Ishikawa (cell line): ENCODE data around the gene SH3TC1.

Experiments
- CEBPB ChIP-seq: IDR thresholded peaks from 2 replicates; pipeline ENCODE4 v1.6.1; 2012
- RAD21 ChIP-seq: IDR thresholded peaks from 2 replicates; pipeline ENCODE4 v1.6.1; 2012; ENCODE audit warnings: low read depth
- TF ChIP-seq, protein P1 (sequence below): IDR thresholded peaks from 2 replicates; pipeline ENCODE4 v1.6.1; 2012; ENCODE audit warnings: low read depth, mild to moderate bottlenecking

DNA sequence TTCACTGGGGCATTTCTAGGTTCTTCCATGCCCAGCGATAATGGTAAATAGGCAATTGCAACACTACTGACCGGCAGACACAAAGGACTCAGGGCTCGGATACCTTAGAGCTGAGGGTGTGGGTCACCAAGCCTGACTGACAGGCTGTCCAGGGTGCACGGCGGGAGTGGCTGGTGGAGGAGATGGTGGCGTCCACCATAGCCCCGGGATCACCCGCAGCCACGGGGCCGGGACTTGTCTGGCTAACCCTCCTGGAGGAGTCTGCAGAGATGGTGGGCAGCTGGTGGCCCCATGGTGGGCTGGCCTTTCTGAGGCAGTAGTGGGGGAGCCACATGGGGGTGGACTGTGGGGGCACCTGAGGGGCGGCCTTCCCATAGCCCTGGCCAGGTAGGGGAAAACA, 28.7 kb upstream of the SH3TC1 start:
- TF ChIP-seq CEBPB (no peak), RAD21 (no peak)
- TF ChIP-seq, protein P1, sequence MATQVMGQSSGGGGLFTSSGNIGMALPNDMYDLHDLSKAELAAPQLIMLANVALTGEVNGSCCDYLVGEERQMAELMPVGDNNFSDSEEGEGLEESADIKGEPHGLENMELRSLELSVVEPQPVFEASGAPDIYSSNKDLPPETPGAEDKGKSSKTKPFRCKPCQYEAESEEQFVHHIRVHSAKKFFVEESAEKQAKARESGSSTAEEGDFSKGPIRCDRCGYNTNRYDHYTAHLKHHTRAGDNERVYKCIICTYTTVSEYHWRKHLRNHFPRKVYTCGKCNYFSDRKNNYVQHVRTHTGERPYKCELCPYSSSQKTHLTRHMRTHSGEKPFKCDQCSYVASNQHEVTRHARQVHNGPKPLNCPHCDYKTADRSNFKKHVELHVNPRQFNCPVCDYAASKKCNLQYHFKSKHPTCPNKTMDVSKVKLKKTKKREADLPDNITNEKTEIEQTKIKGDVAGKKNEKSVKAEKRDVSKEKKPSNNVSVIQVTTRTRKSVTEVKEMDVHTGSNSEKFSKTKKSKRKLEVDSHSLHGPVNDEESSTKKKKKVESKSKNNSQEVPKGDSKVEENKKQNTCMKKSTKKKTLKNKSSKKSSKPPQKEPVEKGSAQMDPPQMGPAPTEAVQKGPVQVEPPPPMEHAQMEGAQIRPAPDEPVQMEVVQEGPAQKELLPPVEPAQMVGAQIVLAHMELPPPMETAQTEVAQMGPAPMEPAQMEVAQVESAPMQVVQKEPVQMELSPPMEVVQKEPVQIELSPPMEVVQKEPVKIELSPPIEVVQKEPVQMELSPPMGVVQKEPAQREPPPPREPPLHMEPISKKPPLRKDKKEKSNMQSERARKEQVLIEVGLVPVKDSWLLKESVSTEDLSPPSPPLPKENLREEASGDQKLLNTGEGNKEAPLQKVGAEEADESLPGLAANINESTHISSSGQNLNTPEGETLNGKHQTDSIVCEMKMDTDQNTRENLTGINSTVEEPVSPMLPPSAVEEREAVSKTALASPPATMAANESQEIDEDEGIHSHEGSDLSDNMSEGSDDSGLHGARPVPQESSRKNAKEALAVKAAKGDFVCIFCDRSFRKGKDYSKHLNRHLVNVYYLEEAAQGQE, result no peak
